ENCODE results near the gene SUPT3H. TPM values are rescaled to one million over a fixed set of nuclear protein-coding genes. Genes with fewer than 3 reads are reported as not detected.
"Not testable (repeated sequence)": the region's sequence is repeated elsewhere in the genome, so short reads cannot be mapped to it uniquely, and the experiment has no call there.

SUPT3H gene
- total RNA-seq, 1 experiment from 2014 or later = 5.3 TPM

DNA sequence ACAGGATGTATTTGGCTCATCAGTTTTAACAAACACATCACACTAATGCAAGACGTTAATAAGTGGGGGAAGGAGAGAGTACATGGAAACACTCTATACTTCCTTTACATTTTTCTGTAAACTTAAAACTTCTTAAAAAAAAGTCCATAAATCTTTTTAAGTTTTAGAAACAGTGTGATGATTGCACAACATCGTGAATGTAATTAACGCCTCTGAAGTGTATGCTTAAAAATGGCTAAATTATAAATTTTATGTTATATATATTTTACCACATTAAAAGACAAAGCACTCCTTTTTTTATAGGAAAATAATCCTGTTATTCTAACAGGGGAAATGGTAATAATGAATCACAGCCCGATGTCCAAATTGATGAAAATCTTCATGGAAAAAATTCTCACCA lies 193.7 kb downstream of the SUPT3H start:
- DNase-seq (ENCODE audit: low spot score) = no peak

DNA sequence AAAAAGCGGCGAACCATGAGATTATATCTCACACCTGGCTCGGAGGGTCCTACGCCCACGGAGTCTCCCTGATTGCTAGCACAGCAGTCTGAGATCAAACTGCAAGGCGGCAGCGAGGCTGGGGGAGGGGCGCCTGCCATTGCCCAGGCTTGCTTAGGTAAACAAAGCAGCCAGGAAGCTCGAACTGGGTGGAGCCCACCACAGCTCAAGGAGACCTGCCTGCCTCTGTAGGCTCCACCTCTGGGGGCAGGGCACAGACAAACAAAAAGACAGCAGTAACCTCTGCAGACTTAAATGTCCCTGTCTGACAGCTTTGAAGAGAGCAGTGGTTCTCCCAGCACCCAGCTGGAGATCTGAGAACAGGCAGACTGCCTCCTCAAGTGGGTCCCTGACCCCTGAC lies 201.4 kb downstream of the SUPT3H start:
- not testable (repeated sequence) for DNase-seq (ENCODE audit: low spot score)

DNA sequence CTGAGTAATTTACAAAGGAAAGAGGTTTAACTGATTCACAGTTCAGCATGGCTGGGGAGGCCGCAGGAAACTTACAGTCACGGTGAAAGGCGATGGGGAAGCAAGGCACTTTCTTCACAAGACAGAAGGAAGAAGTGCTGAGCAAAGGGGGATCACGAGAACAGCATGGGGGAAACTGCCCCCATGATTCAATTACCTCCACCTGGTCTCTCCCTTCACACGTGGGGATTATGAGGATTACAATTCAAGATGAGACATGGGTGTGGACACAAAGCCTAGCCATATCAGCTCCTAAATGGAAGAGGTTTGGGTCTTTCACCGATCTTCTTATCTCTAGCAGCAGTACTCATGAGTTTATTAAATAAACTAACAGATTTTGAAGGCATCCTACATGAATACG lies 202.5 kb downstream of the SUPT3H start:
- DNase-seq (ENCODE audit: low spot score) = no peak

DNA sequence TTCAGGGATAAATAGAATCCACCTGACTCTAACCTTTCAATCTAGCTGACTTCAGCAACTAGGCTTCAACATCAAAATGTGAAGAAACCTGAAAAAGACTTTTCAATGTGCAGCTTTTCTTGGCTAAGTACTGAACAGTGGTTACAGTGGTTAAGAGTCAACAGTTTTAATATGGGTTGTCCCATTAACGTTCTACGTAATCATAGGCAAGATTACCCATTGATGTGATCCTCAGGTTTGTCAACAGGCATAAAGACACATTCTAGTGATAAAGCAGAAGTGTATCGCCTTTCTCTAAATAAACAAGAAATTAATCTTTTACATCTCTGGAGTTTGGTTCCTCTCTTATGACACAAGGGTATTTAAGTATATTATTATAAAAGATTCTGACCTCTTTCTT lies 203.7 kb downstream of the SUPT3H start:
- no peak for DNase-seq (ENCODE audit: low spot score)

DNA sequence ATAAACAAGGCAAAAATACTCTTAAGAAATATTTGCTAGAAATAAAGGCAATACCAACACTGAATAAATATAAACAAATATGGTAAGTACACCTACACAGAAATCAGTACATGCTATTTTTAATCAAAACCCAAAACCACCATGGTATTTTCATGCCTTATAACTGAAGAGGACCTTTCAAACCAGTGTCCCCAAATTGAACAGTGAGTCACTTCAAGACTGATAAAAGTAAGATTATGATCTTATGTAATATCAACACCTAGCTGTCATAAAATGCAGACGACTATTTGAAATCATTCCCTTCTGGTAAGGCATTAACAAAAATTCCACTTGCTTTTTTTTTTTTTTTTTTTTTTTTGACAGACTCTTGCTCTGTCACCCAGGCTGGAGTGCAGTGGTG lies 206.4 kb downstream of the SUPT3H start:
- no peak for DNase-seq (ENCODE audit: low spot score)

DNA sequence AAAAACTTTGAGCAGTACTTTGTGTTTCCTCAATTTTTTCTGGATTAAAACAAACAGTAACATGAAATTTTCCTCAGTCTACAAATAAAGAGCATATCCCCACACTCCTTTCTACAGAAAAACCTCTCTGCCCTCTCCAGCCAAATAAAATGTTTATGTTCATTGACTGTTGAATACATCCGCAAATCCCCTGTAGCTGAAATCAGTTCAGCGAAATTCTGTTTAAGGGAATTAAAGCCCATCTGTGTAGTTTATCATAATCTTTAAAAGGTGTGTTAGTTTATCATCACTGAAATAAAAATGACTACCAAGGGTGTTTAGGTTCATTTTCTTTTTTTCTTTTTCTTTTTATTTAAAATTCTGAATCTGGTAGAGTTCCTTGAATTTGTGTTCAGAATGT lies 207.4 kb downstream of the SUPT3H start:
- DNase-seq (ENCODE audit: low spot score) = no peak

DNA sequence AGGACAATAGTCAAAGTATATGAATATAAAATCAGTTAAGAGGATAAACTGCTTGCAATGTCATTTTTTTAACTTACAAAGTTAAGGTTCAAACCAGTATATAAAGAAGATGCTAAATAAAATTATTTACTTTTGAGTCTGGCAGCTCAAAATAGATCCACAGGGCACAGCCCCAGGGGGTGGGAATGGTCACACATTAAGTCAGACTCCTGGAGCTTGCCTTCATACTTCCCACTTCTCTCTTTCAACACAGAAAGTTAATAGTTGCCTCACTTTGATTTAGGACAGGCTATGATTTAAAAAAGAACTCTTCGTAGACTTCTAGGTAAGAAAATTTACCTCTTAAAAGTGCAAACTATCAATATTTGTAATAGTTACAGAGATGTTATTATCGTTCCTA lies 207.9 kb downstream of the SUPT3H start:
- no peak for DNase-seq (ENCODE audit: low spot score)

DNA sequence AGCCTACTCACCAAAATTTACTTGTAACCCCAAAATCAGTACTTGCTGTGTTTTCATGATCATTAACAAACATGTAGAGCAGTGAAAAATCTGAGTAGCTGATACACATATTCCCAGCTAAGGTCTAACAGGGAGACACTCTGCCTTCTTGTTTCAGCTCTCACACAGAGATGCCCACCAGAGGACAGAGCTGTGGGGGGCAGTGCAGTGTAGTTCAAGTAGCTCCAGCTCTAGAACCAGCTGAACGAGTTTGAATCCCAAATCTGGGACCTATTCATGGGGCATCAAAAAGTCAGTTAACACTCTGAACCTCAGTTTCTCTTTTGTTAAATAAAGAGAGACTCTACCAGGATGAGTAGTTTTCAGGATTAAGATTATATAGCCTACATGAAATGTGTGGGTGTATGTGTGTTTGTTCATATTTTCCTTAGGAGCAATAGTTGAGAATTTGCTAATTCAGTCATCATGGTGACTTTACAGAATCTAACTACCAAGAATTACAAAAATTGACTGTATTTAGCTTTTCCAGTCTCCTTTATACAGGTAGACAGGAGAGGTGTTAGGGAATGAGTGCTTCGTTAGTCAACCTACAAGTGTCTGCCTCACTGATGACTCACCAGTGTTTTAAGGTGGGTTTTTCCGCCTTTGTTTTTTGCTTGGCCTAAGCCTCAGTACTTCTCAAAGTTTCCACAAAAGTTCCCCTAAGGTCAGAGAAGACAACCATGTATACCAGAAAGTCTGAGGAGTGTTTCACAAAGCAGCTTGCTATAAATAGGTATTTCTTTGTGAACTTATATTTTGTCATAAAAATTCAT lies 213.6 kb downstream of the SUPT3H start:
- DNase-seq (ENCODE audit: low spot score) = peak; percentile 16

DNA sequence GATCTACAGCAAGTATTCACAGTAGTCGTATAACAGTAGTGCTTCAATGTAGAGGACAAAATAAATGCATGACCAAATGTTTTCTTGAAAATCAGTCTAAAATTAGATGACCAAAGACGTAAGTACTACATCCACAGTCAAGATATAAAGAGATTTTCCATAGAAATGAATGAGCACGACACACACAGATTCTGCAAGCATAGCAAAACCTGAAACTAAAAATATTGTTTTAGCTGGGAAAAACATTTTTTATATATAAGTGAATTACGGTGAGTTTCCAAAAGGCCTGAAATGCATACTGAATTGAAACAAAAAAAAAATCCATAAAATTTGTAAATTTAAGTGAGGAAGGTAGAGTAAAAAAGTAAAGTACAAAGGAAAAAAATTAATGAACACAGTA lies 217.4 kb downstream of the SUPT3H start:
- no peak for DNase-seq (ENCODE audit: low spot score)

DNA sequence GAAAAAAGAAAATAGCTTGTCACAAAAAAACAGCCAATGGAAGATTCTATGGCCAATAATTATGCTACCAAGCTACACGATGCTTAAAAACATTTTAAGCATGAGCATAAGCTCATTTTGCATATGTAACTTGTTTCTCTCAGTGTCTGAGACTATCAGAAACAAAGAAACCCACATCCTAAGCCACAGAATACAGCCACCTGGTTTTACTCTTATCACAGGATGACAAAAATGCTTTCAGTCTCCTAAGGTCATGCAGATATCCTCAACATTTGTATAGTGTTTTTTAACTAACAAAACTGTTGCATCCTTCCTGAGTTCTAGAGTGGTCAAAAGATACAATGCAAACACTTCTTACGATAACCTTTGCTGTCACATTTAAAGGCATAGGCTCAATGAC lies 221.7 kb downstream of the SUPT3H start:
- DNase-seq (ENCODE audit: low spot score) = no peak

DNA sequence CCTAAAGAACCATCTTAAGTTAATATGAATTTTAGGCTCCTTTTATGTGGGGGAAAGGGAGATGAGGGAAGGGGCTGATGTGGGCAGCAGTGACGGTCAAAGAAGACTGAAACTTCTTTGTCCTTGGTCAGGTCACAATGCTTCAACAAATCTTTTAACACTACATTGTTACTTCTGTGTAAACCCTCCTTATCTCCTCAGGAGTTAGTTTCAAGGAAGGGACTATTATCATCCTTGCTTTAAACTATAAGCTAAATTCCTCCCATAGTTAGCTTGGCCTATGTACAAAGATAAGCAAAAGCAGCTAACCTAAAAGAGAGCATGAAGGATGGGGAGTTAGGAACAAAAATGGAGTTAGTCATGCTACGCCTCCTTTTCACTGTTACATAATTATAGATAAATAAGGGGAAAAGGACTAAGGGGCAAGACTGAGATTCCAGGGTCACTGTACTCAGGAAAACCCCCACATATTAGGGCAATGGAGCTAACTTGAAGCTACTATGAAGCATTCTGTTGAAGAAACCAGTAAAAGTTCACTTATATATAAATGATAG lies 222.3 kb downstream of the SUPT3H start:
- DNase-seq (ENCODE audit: low spot score) = no peak

DNA sequence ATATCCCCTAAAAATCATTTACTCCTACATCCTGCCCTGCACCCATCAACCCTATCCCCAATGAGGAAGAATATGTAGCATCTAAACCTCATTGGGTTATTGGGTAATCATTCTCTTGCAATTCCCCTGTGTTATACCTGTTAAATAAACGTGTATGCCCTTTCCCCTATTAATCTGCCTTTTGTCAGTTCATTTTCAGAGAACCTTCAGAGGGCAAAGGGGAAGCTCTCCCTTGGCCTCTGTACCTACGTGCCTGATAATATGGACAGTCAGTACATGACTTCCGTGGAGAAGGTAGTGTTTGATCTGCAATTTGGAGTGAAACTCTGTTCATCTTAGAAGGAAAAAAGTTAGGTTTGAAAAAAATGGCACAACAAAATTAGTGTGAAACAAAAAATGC lies 223.1 kb downstream of the SUPT3H start:
- no peak for DNase-seq (ENCODE audit: low spot score)

DNA sequence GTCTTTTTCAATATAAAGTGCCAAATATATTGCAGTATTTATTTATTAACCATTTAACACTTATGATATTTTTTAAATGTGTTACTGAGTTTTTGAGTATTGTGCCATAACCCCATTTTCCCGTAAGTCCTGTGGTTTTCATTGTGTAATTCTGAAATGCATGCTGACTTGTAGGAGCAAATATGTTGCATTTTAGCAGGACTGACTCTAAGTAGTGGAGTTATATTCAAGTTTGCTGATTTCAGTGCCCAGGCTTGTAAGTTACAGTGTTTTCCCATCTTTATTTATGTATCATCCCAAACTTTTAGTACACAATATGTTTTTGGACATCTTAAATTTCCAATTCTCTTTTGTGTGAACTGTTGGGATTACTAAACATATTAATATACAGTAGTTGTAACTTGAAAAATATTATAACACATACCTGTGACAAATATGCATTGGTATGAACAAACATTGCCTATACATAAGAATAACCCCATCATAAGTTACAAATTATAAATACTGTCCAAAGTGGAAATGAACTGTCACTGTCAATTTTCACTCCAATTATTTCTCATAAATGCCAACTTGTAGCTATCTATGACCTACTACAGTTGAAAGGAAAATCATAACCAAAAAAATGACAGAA lies 228.9 kb downstream of the SUPT3H start:
- no peak for DNase-seq (ENCODE audit: low spot score)

DNA sequence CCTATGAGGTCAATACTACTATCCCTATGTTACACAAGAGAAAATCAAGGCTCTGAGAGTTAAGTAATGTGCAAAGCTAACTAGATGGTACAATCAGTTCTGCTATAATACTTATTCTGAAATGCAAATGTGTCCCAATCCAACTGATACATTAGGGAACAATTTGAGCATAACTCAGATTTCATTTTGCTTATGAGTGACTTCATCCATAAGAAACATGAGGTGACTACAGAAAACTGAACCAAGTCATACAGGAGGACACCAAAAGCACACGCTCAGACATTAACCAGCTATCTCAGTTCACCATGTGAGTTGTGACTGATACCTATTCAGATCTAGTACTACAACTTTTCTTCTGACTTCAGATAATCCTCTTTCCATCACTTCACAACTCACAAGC lies 229.5 kb downstream of the SUPT3H start:
- DNase-seq (ENCODE audit: low spot score) = no peak

DNA sequence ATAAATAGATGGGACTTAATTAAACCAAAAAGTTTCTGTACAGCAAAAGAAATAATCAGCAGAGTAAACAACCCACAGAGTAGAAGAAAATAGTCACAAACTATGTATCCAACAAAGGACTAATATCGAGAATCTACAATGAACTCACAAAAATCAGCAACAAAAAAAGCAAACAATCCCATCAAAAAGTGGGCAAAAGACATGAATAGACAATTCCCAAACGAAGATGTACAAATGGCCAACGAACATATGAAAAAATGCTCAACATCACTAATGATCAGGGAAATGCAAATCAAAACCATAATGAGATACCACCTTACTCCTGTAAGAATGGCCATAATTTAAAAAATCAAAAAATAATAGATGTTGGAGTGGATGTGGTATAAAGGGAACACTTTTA lies 232.1 kb downstream of the SUPT3H start:
- DNase-seq (ENCODE audit: low spot score) = not testable (repeated sequence)

DNA sequence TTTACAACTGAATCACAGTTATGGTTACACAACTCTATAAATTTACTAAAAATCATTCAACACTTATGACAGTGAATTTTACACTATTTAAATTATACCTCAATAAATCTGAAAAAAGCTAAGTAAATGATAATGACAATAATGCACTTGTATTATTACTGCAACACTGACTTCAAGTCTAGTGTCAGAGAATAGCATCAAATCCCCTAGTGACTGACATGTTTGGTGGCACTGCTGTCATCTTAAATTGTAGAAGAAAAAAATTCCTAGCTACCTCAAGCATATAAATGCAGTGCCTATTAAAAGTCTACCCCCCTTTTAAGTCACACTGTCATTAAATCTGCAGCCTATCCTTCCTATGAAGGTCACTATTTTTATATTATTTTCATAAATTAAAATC lies 239.0 kb downstream of the SUPT3H start:
- no peak for DNase-seq (ENCODE audit: low spot score)

DNA sequence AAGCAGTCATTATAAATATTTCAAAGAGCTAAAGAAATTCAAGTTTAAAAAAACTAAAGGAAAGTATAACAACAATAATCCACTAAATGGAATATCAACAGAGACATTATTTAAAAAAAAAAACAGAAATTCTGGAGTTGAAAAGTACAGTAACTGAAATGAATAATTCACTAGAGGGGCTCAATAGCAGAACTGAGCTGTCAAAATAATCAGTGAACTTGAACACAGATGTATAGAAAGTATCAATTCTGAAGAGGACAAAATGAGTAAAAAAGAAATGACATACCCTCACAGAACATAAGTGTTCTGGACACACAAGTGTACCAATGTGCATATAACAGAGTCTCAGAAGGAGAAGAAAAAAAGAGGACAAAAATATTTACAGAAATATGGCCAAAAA lies 241.2 kb downstream of the SUPT3H start:
- no peak for DNase-seq (ENCODE audit: low spot score)

DNA sequence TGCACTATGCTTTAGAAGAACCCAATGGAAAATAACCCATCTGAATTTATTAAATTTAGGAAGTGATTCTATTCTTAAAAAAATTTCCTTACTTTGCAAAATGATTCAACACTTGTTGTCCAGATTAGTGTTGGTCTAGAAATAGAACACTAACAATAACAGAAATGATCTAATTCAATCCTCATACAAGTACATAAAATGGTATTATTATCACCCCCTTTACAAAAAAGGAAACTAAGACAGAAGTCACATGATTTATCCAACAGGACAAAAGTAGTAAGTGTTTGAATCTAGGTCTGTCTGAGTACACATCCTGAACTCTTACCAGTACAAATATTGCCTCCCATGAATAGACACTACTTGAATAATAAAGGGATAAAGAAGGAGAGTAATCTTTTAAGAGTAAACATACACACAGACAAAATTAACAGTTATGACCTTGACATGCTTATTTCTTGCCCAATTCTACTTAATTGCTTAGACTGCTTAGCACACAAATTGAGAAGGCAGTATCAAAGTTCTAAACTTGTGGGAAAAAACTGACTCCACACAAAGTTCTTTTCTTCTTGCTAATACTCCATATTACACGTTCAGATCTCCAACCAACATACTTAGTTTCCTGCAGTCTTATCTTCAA lies 245.0 kb downstream of the SUPT3H start:
- DNase-seq (ENCODE audit: low spot score) = no peak

DNA sequence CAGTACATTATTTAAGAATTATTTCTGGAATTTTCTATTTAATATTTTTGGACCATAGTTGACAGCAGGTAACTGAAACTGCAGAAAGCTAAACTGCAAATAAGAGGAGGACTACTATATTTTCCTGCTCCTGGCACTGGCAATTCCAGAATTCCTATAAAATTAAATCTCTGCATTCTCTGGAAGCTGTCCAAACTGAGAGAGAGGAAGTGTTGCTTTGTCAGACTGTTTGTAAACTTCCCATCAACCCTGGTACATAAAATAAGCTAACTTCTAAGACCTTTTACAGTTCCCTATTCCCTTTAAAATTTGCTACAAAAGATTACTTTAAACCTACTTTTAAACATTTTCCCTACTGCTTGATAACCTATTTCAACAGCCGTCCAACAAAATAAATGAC lies 245.7 kb downstream of the SUPT3H start:
- peak; percentile 26 for DNase-seq (ENCODE audit: low spot score)

DNA sequence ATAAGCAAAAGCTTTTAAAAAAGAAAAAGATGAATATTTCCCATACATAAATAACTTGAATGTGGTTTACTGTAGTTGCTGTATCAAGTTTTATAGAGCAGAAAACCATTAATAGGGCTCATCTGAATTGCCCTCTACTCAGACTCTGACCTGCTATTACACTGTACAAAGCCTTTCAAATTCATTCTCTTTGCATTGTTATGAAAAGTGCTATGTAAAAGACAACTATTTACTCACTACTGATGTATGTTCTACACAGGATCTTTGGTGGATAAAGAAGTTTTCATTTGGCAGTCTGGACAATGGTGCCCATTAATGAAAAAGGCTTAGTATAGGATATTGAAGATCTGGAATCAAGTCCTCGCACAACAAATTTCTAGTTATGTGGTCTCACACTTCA lies 248.7 kb downstream of the SUPT3H start:
- DNase-seq (ENCODE audit: low spot score) = no peak

DNA sequence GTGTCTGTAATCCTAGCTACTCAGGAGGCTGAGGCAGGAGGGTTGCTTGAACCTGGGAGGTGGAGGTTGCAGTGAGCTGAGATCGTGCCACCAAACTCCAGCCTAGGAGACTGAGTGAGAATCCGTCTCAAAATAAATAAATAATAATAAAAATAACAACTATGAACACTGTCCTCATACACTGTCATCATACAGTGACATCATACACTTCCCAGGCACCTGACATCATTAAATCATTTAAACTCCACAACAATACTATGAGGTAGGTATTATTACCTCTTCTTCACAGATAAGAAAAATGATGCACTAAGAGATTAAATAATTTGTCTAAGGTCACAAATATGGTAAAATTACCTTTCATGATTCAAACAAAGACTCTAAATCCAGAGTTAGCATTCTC lies 250.5 kb downstream of the SUPT3H start:
- no peak for DNase-seq (ENCODE audit: low spot score)

DNA sequence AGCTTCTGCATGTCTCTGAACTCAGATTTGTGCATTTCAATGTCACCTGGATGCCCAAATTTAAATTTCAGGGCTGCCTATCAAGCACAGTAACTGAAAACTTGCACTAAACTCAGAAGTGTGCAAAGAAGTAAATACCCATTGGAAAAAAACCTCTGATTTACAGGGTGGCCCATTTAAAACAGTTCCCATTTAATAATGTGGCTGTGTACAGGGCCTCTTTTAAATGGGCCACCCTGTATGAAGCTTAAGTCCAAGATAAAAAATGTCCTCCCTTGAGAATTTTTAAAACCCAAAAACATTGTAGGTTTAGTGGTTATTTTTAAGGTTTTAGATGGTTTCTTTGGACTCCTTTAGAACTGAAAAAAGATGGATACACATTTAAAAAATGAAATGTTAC lies 251.7 kb downstream of the SUPT3H start:
- DNase-seq (ENCODE audit: low spot score) = no peak

DNA sequence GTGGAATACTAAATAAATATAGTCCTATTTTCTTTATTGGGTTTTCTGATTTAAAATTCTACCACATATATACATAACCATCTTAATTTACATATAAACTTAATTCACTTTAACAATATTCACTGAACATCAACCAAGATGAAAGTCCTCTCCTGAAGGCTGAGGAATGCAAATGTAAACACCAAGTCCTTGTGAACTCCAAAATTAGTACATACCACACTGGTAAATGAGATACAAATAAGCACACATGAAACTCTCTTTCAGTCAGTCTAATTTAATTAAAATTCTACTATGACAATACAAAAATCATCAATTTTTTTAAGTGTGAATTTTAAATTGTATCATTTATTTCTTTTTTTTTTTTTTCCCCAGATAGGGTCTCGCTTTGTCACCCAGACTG lies 254.7 kb downstream of the SUPT3H start:
- no peak for DNase-seq (ENCODE audit: low spot score)

Measured in A172 (cell line).